Neuronal stem cell (in vitro differentiated cells): ENCODE results near the gene CS.

Source experiments
- DNase-seq: peaks from one replicate; pipeline ENCODE4 v3.0.0-alpha.2; 2013; ENCODE audit warnings: low spot score
- H2AFZ ChIP-seq: one replicate; pipeline ENCODE4 v1.6.1; 2013; ENCODE audit warnings: mild to moderate bottlenecking, low read length, inconsistent platforms
- H2AK5ac ChIP-seq: 2 replicates; pipeline ENCODE4 v1.6.1; 2013; ENCODE audit warnings: low read depth, mild to moderate bottlenecking, inconsistent platforms, low read length, moderate library complexity, mixed read lengths
- H2BK120ac ChIP-seq: 2 replicates; pipeline ENCODE4 v1.6.1; 2013; ENCODE audit warnings: low read depth, mild to moderate bottlenecking, inconsistent platforms, low read length, moderate library complexity, mixed read lengths
- H2BK12ac ChIP-seq: one replicate; pipeline ENCODE4 v1.6.1; 2013; ENCODE audit warnings: low read length, inconsistent platforms
- H2BK15ac ChIP-seq: 2 replicates; pipeline ENCODE4 v1.6.1; 2013; ENCODE audit warnings: mild to moderate bottlenecking, low read length, inconsistent platforms, mixed read lengths
- H2BK5ac ChIP-seq: one replicate; pipeline ENCODE4 v1.6.1; 2013; ENCODE audit warnings: inconsistent platforms, mild to moderate bottlenecking, low read length, moderate library complexity
- H3K14ac ChIP-seq: one replicate; pipeline ENCODE4 v1.6.1; 2013; ENCODE audit warnings: low read length, inconsistent platforms
- H3K18ac ChIP-seq: 2 replicates; pipeline ENCODE4 v1.6.1; 2013; ENCODE audit warnings: low read length, inconsistent platforms
- H3K23ac ChIP-seq: 2 replicates; pipeline ENCODE4 v1.6.1; 2013; ENCODE audit warnings: low read depth, mild to moderate bottlenecking, mixed read lengths, low read length, inconsistent platforms; ENCODE audit not compliant: poor library complexity
- H3K27ac ChIP-seq: replicated peaks from 3 replicates; pipeline ENCODE4 v1.5.1; 2013; ENCODE audit warnings: low read length, inconsistent platforms
- H3K27me3 ChIP-seq, 3 experiments: 2 replicates each; pipeline ENCODE4 v1.6.1; 2013; ENCODE audit warnings: low read length in 3 of 3, mild to moderate bottlenecking in 2 of 3, inconsistent platforms in 1 of 3, low read depth in 1 of 3, mixed read lengths in 1 of 3, moderate library complexity in 1 of 3; ENCODE audit not compliant: control insufficient read depth in 3 of 3, insufficient read depth in 3 of 3
- H3K36me3 ChIP-seq, 2 donors: replicated peaks in 1 of 2; 2 replicates each; pipeline ENCODE4 v1.6.1; 2013; ENCODE audit warnings: low read length in 2 of 2; ENCODE audit not compliant: control insufficient read depth in 2 of 2, insufficient read depth in 2 of 2
- H3K4ac ChIP-seq: 2 replicates; pipeline ENCODE4 v1.6.1; 2013; ENCODE audit warnings: inconsistent platforms, mild to moderate bottlenecking, low read length, moderate library complexity
- H3K4me1 ChIP-seq, 2 donors: 1 replicate in 1 of 2; 2 replicates in 1 of 2; pipeline ENCODE4 v1.6.1; 2013; ENCODE audit warnings: low read length in 2 of 2, low read depth in 1 of 2; ENCODE audit not compliant: control insufficient read depth in 2 of 2, insufficient read depth in 1 of 2
- H3K4me2 ChIP-seq: one replicate; pipeline ENCODE4 v1.6.1; 2013; ENCODE audit warnings: mild to moderate bottlenecking, low read length, inconsistent platforms; ENCODE audit not compliant: insufficient read depth, poor library complexity, severe bottlenecking
- H3K4me3 ChIP-seq, 2 donors: 2 replicates each; pipeline ENCODE4 v1.5.1; 2013; ENCODE audit warnings: low read length in 2 of 2, mild to moderate bottlenecking in 2 of 2, inconsistent platforms in 1 of 2, moderate library complexity in 1 of 2
- H3K79me1 ChIP-seq: one replicate; pipeline ENCODE4 v1.6.1; 2013; ENCODE audit warnings: low read depth, mild to moderate bottlenecking, inconsistent platforms, low read length, moderate library complexity
- H3K9ac ChIP-seq: one replicate; pipeline ENCODE4 v1.6.1; 2013; ENCODE audit warnings: mild to moderate bottlenecking, low read depth, low read length, inconsistent platforms; ENCODE audit not compliant: poor library complexity
- H3K9me3 ChIP-seq, 2 donors: replicated peaks in 1 of 2; 2 replicates each; pipeline versions ENCODE3 to v1.6.1; 2013; ENCODE audit warnings: low read length in 2 of 2, mild to moderate bottlenecking in 2 of 2, inconsistent platforms in 1 of 2, low read depth in 1 of 2, mixed read lengths in 1 of 2, moderate library complexity in 1 of 2; ENCODE audit not compliant: control insufficient read depth in 2 of 2, insufficient read depth in 1 of 2
- H4K8ac ChIP-seq: one replicate; pipeline ENCODE4 v1.6.1; 2013; ENCODE audit warnings: low read depth, mild to moderate bottlenecking, inconsistent platforms, low read length, moderate library complexity
- H4K91ac ChIP-seq: one replicate; pipeline ENCODE4 v1.6.1; 2013; ENCODE audit warnings: low read length, low read depth, mild to moderate bottlenecking, inconsistent platforms; ENCODE audit not compliant: poor library complexity
- WGBS, 2 donors: extraction: QIAGEN DNeasy Blood & Tissue Kit; methylation state at CpG; one replicate each; pipeline ENCODE4 v1.1.7; 2013; ENCODE audit warnings: missing lambda C conversion rate in 2 of 2, mixed read lengths in 1 of 2; ENCODE audit not compliant: insufficient read length in 2 of 2, insufficient replicate concordance in 1 of 2; ENCODE audit errors: extremely low coverage in 2 of 2; 5-methylcytosine and 5-hydroxymethylcytosine counted together

Gene CS

DNA sequence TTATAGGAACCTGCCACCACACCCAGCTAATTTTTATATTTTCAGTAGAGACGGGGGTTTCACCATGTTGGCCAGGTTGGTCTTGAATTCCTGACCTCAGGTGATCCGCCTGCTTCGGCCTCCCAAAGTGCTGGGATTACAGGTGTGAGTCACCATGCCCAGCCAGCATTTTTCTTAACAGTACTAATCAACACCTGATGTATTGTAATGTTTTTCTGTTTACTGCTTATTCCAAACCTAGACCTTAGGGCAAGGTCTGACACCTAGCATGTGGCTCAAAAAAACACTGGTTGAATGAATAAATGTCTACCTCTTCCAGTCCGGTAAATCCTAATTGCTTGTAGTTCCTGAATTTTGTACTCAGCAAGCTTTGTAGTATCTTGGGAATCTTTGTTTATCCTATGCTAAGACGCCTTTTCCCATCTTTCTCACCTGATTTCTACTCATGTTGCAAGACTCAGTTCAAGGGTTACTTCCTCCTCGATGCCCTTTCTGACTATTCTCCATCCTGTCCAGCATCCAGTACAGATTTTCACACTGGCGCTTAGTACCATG, 30.9 kb upstream of the CS start:
- H3K79me1 ChIP-seq, result no peaks in the 10 kb centered on the region
- H2BK120ac ChIP-seq, result no peak overlapping the region
- H3K27me3 ChIP-seq, result no peaks in the 10 kb centered on the region
- no peak overlapping the region for H3K4ac ChIP-seq
- WGBS, 2 donors, result no CpG with 5 or more reads among the region's 7 CpGs
- H3K18ac ChIP-seq, result no peak overlapping the region
- H4K8ac ChIP-seq, result no peak overlapping the region
- H3K9ac ChIP-seq, result no peak overlapping the region
- peaks cover 7 to 27% of the 10 kb centered on the region in 2 donors for H3K36me3 ChIP-seq
- no peak overlapping the region for H3K27ac ChIP-seq
- H4K91ac ChIP-seq, result no peak overlapping the region
- H2BK12ac ChIP-seq, result no peak overlapping the region
- no peak overlapping the region for H2AK5ac ChIP-seq
- no peak overlapping the region for H2BK5ac ChIP-seq
- H3K4me3 ChIP-seq, result no peak overlapping the region
- no peak for DNase-seq
- H2AFZ ChIP-seq, result no peak overlapping the region
- no peak overlapping the region for H3K4me2 ChIP-seq
- H3K4me1 ChIP-seq, result peaks cover 6 to 9% of the 10 kb centered on the region in 2 donors
- no peak overlapping the region for H3K23ac ChIP-seq
- H3K9me3 ChIP-seq, result no peaks in the 10 kb centered on the region
- no peak overlapping the region for H2BK15ac ChIP-seq
- no peak overlapping the region for H3K14ac ChIP-seq

- H3K18ac ChIP-seq, result no peak overlapping the region
- no peaks in the 10 kb centered on the region for H3K9me3 ChIP-seq
- no peak overlapping the region for H2BK15ac ChIP-seq
- H3K4ac ChIP-seq, result no peak overlapping the region
- no peak overlapping the region for H2AK5ac ChIP-seq
- no peak overlapping the region for H2AFZ ChIP-seq
- no peak overlapping the region for H4K8ac ChIP-seq
- no peak overlapping the region for H3K27ac ChIP-seq
- peak overlapping the region; percentile 26 for H3K9ac ChIP-seq
- H2BK12ac ChIP-seq, result no peak overlapping the region
- H3K14ac ChIP-seq, result no peak overlapping the region
- no peaks in the 10 kb centered on the region for H3K4me1 ChIP-seq
- no peaks in the 10 kb centered on the region for H3K79me1 ChIP-seq
- WGBS, 2 donors, result no CpG with 5 or more reads among the region's 6 CpGs
- DNase-seq, result no peak
- H3K23ac ChIP-seq, result peak overlapping the region; percentile 13
- H2BK120ac ChIP-seq, result no peak overlapping the region
- no peak overlapping the region for H3K4me2 ChIP-seq
- H3K4me3 ChIP-seq, result no peak overlapping the region
- no peak overlapping the region for H4K91ac ChIP-seq
- no peaks in the 10 kb centered on the region for H3K27me3 ChIP-seq
- H3K36me3 ChIP-seq, result peaks cover 24 to 71% of the 10 kb centered on the region in 2 donors
- peak overlapping the region; percentile 49 for H2BK5ac ChIP-seq
Measured at GRCh38 chr12:56326533-56326932, 26.4 kb upstream of the CS start.

- no peak overlapping the region for H2AFZ ChIP-seq
- H3K23ac ChIP-seq, result no peak overlapping the region
- no peak overlapping the region for H4K8ac ChIP-seq
- no peak overlapping the region for H3K18ac ChIP-seq
- no CpG with 5 or more reads among the region's 8 CpGs for WGBS, 2 donors
- no peak overlapping the region for H2AK5ac ChIP-seq
- no peaks in the 10 kb centered on the region for H3K4me1 ChIP-seq
- peak overlapping the region; percentile 49 for H2BK5ac ChIP-seq
- DNase-seq, result no peak
- no peak overlapping the region for H3K14ac ChIP-seq
- no peaks in the 10 kb centered on the region for H3K27me3 ChIP-seq
- no peak overlapping the region for H3K9ac ChIP-seq
- no peak overlapping the region for H3K4ac ChIP-seq
- H3K9me3 ChIP-seq, result no peaks in the 10 kb centered on the region
- H2BK120ac ChIP-seq, result no peak overlapping the region
- H2BK15ac ChIP-seq, result no peak overlapping the region
- H3K4me3 ChIP-seq, result no peak overlapping the region
- no peak overlapping the region for H3K4me2 ChIP-seq
- H2BK12ac ChIP-seq, result no peak overlapping the region
- no peaks in the 10 kb centered on the region for H3K79me1 ChIP-seq
- no peak overlapping the region for H4K91ac ChIP-seq
- H3K27ac ChIP-seq, result no peak overlapping the region
- H3K36me3 ChIP-seq, result peaks cover 24 to 71% of the 10 kb centered on the region in 2 donors
Measured at GRCh38 chr12:56326126-56326525, 26.0 kb upstream of the CS start.

DNA sequence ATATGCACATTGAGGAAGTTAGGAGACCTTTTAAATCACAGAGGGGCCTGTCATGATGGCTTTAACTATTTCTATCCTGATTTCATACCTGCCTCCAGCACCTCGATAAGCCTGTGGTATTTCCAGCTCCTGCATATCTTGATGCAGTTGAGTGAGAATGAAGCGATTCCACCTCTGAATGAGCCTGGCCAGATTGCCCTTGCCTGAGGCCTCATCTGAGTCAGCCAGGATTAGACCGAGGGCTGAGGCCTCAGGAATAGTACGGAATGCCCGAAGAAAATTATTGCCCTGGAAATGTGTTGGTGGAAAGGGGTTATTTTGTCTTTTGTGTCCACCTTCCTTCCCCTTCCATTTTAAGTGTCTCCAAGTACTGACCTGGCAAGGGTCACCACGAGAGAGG, 24.1 kb upstream of the CS start:
- Histone ChIP-seq H2AFZ (no peak overlapping the region), H3K4me2 (no peak overlapping the region), H2BK5ac (no peak overlapping the region), H2BK120ac (no peak overlapping the region), H3K9me3 (no peaks in the 10 kb centered on the region), H4K91ac (no peak overlapping the region), H3K9ac (no peak overlapping the region), H4K8ac (no peak overlapping the region), H2BK15ac (no peak overlapping the region), H3K4me1 (no peaks in the 10 kb centered on the region), H3K4me3 (no peak overlapping the region), H3K79me1 (no peaks in the 10 kb centered on the region), H3K18ac (no peak overlapping the region), H3K4ac (no peak overlapping the region), H3K23ac (no peak overlapping the region), H2BK12ac (no peak overlapping the region), H3K36me3 (peaks cover 26 to 81% of the 10 kb centered on the region in 2 donors), H2AK5ac (no peak overlapping the region), H3K14ac (no peak overlapping the region), H3K27ac (no peak overlapping the region), H3K27me3 (no peaks in the 10 kb centered on the region)
- no CpG with 5 or more reads among the region's 6 CpGs for WGBS, 2 donors
- DNase-seq, result no peak
